Endothelial cell of umbilical vein (primary cell): ENCODE measurements around the gene ZNF879. TPM values are rescaled to one million over a fixed set of nuclear protein-coding genes. Genes with fewer than 3 reads are reported as not detected.

Experiments used
- BruUV-seq: library from RNA; stranded (reverse); fragments of 400-500 nt; replicated peaks from 2 replicates; lab custom pipeline; 2021; lab: Mats Ljungman, UMichigan
- CTCF ChIA-PET: fragments of 300-600, 350-600 bp; sonication (Branson Sonifier 250); formaldehyde crosslinking; loops from one replicate; lab custom pipeline; 2021; ENCODE audit warnings: antibody characterized with exemption, inconsistent platforms; lab: Charles Lee
- POLR2A ChIA-PET: fragments of 300-600, 350-600 bp; sonication (Branson Sonifier 250); formaldehyde crosslinking; loops from one replicate; lab custom pipeline; 2021; ENCODE audit warnings: antibody characterized with exemption, inconsistent platforms; lab: Charles Lee
- DNase-seq: peaks from one replicate; pipeline ENCODE4 v3.0.0-alpha.2; 2011; ENCODE audit warnings: low read depth, low spot score
- FAIRE-seq: peaks from 2 replicates; lab custom pipeline; 2011; peaks lifted over from hg19 to GRCh38; lab: Jason Lieb, UNC
- H2AFZ ChIP-seq: 2 replicates; pipeline ENCODE4 v1.6.0; 2012; ENCODE audit warnings: low read depth, low read length, control low read depth, inconsistent platforms
- H3K27ac ChIP-seq: 2 replicates; pipeline ENCODE4 v1.5.1; 2011; ENCODE audit warnings: low read depth, mild to moderate bottlenecking, control low read depth, low read length, moderate library complexity; ENCODE audit not compliant: insufficient read depth
- H3K27me3 ChIP-seq, 2 experiments: 2 replicates each; pipeline versions ENCODE4 v1.6.0 to v1.6.1; 2011; ENCODE audit warnings: low read length in 2 of 2, mixed read lengths in 1 of 2; ENCODE audit not compliant: control insufficient read depth in 2 of 2, insufficient read depth in 2 of 2
- H3K36me3 ChIP-seq, 2 experiments: 2 replicates in 1 of 2; 3 replicates in 1 of 2; pipeline ENCODE4 v1.5.1; 2011; ENCODE audit warnings: low read length in 2 of 2, mild to moderate bottlenecking in 1 of 2, moderate library complexity in 1 of 2; ENCODE audit not compliant: control insufficient read depth in 2 of 2, insufficient read depth in 2 of 2; ENCODE audit errors: extremely low read depth in 1 of 2
- H3K4me1 ChIP-seq: 3 replicates; pipeline ENCODE4 v1.5.1; 2011; ENCODE audit warnings: mild to moderate bottlenecking, low read length; ENCODE audit not compliant: control insufficient read depth, insufficient read depth; ENCODE audit errors: extremely low read depth
- H3K4me2 ChIP-seq: 2 replicates; pipeline ENCODE4 v1.6.1; 2011; ENCODE audit warnings: low read length, control low read depth, mixed read lengths; ENCODE audit not compliant: insufficient read depth
- H3K4me3 ChIP-seq, 3 experiments: fragments of 200-600 bp in 1 of 3; sonication (generic), shearing (Covaris generic) in 1 of 3; replicated peaks in 1 of 3; 2 replicates each; pipeline ENCODE4 v1.5.1; 2011 to 2016; ENCODE audit warnings: control low read depth in 3 of 3, low read length in 3 of 3, mild to moderate bottlenecking in 2 of 3, inconsistent platforms in 1 of 3, low read depth in 1 of 3, moderate library complexity in 1 of 3; ENCODE audit not compliant: insufficient read depth in 1 of 3
- H3K79me2 ChIP-seq: 2 replicates; pipeline ENCODE4 v1.6.0; 2012; ENCODE audit warnings: low read length, inconsistent platforms; ENCODE audit not compliant: control insufficient read depth, insufficient read depth
- H3K9ac ChIP-seq: replicated peaks from 2 replicates; pipeline ENCODE3; 2011; ENCODE audit warnings: low read length, control low read depth; ENCODE audit not compliant: insufficient read depth; ENCODE audit errors: extremely low read depth
- H3K9me1 ChIP-seq: replicated peaks from 3 replicates; pipeline ENCODE4 v1.6.0; 2011; ENCODE audit warnings: mild to moderate bottlenecking, low read length; ENCODE audit not compliant: control insufficient read depth, insufficient read depth; ENCODE audit errors: extremely low read depth
- H3K9me3 ChIP-seq: replicated peaks from 2 replicates; pipeline ENCODE4 v1.5.1; 2012; ENCODE audit warnings: low read length, inconsistent platforms; ENCODE audit not compliant: control insufficient read depth, insufficient read depth
- H4K20me1 ChIP-seq: replicated peaks from 2 replicates; pipeline ENCODE3; 2011; ENCODE audit warnings: mild to moderate bottlenecking, low read length; ENCODE audit not compliant: control insufficient read depth, insufficient read depth; ENCODE audit errors: extremely low read depth
- CTCF ChIP-seq, 2 donors: IDR thresholded peaks; 1 replicate in 1 of 2; 2 replicates in 1 of 2; pipeline ENCODE4 v1.5.1; 2011; ENCODE audit warnings: low read length in 2 of 2, mild to moderate bottlenecking in 2 of 2, moderate library complexity in 2 of 2, control low read depth in 1 of 2, inconsistent platforms in 1 of 2, low read depth in 1 of 2; ENCODE audit not compliant: insufficient read depth in 1 of 2; ENCODE audit errors: extremely low read depth in 1 of 2
- EZH2 ChIP-seq: IDR thresholded peaks from 2 replicates; pipeline ENCODE4 v1.6.1; 2012; ENCODE audit warnings: borderline replicate concordance, low read depth, mild to moderate bottlenecking, moderate library complexity, low read length, inconsistent platforms; ENCODE audit not compliant: severe bottlenecking
- FOS ChIP-seq: IDR thresholded peaks from 2 replicates; pipeline ENCODE4 v1.6.1; 2011; ENCODE audit warnings: mild to moderate bottlenecking, low read length, moderate library complexity, borderline replicate concordance; ENCODE audit not compliant: insufficient read depth
- GATA2 ChIP-seq: IDR thresholded peaks from 2 replicates; pipeline ENCODE4 v1.7.0; 2011; ENCODE audit warnings: low read depth, mild to moderate bottlenecking, moderate library complexity, mixed read lengths, low read length; ENCODE audit not compliant: insufficient read length, insufficient read depth
- JUN ChIP-seq: IDR thresholded peaks from 2 replicates; pipeline ENCODE4 v1.6.1; 2011; ENCODE audit warnings: borderline replicate concordance, low read depth; ENCODE audit not compliant: insufficient read length, insufficient read depth
- MAX ChIP-seq: IDR thresholded peaks from 2 replicates; pipeline ENCODE4 v1.6.1; 2011; ENCODE audit not compliant: insufficient read depth, insufficient read length
- MYC ChIP-seq: IDR thresholded peaks from one replicate; pipeline ENCODE4 v1.6.1; 2011; ENCODE audit warnings: mild to moderate bottlenecking, low read depth, low read length
- POLR2A ChIP-seq: IDR thresholded peaks from 2 replicates; pipeline ENCODE4 v1.6.1; 2012; ENCODE audit warnings: low read depth, mild to moderate bottlenecking, control low read depth, low read length
- POLR2AphosphoS5 ChIP-seq: IDR thresholded peaks from 2 replicates; pipeline ENCODE4 v1.6.1; 2012; ENCODE audit warnings: low read depth, mild to moderate bottlenecking, control low read depth, low read length, moderate library complexity; ENCODE audit not compliant: insufficient read depth
- dilution Hi-C: fragments of 300-500 bp; cut with MboI; formaldehyde crosslinking; loops from one replicate; pipeline ENCODE4 v1.15.0; 2019; ENCODE audit warnings: low sequenced_read_pairs; ENCODE audit not compliant: extremely low pct_ligation_motif_present
- intact Hi-C: fragments of 100-400 bp; cut with micrococcal nuclease; formaldehyde crosslinking; loops from one replicate; pipeline ENCODE4 v1.10.0; 2022
- polyA plus RNA-seq, 4 experiments: library from polyadenylated mRNA; depleted of rRNA in 3 of 4; stranded (reverse) in 3 of 4; unstranded in 1 of 4; fragments of >200 nt; gene quantifications; 2 replicates each; pipeline versions ENCODE4 v1.2.1 to v1.2.3, GENCODE V29; 2011 to 2012; ENCODE audit warnings: missing spikeins in 1 of 4
- total RNA-seq: library from RNA; stranded (reverse); gene quantifications from 2 replicates; pipeline ENCODE4 v1.2.3, GENCODE V29; 2021

Gene ZNF879
- total and polyA plus RNA-seq, 2 donors (not counting 3 experiments of a cell fraction or from before 2014, with no cell fraction given), result 2.4 to 2.7 TPM

GRCh38 chr5:178995341-178995690, 28.3 kb upstream of the ZNF879 start:
- Histone ChIP-seq H3K9me1 (no peaks in the 10 kb centered on the region), H3K9me3 (peaks cover 2% of the 10 kb centered on the region), H3K36me3 (no peaks in the 10 kb centered on the region), H3K27me3 (no peaks in the 10 kb centered on the region), H2AFZ (no peak overlapping the region), H3K79me2 (no peaks in the 10 kb centered on the region), H3K9ac (no peak overlapping the region), H3K27ac (no peak overlapping the region), H3K4me1 (no peaks in the 10 kb centered on the region), H3K4me2 (no peak overlapping the region), H4K20me1 (no peaks in the 10 kb centered on the region), H3K4me3 (no peak overlapping the region)
- BruUV-seq, result no TSS peak
- intact Hi-C loops, result no loop called here
- DNase-seq (no peak), FAIRE-seq (no peak)
- ChIA-PET CTCF (no interaction called here), POLR2A (no interaction called here)
- TF ChIP-seq EZH2 (no peak), MAX (no peak), MYC (no peak), GATA2 (no peak), FOS (no peak), POLR2A (no peak), JUN (no peak), POLR2AphosphoS5 (no peak), CTCF (IDR thresholded peaks at IDR 0.05; ENCODE audit: extremely low read depth in 1 of 2, insufficient read depth in 1 of 2, low read depth in 1 of 2, low read length in 2 of 2) (no peak)
- dilution Hi-C loops, result no loop called here
